HG03521 (cell line): ENCODE measurements around the gene KRTAP1-4.
"Not testable (repeated sequence)": the region's sequence is repeated elsewhere in the genome, so short reads cannot be mapped to it uniquely, and the experiment has no call there.

Experiments
- ATAC-seq: cut with Tn5 transposase; IDR thresholded peaks from one replicate; pipeline ENCODE4 v1.9.1; 2021; ENCODE audit warnings: mild to moderate bottlenecking, moderate library complexity; ENCODE audit not compliant: unreplicated experiment

KRTAP1-4 gene, protein sequence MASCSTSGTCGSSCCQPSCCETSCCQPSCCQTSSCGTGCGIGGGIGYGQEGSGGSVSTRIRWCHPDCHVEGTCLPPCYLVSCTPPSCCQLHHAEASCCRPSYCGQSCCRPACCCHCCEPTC

DNA sequence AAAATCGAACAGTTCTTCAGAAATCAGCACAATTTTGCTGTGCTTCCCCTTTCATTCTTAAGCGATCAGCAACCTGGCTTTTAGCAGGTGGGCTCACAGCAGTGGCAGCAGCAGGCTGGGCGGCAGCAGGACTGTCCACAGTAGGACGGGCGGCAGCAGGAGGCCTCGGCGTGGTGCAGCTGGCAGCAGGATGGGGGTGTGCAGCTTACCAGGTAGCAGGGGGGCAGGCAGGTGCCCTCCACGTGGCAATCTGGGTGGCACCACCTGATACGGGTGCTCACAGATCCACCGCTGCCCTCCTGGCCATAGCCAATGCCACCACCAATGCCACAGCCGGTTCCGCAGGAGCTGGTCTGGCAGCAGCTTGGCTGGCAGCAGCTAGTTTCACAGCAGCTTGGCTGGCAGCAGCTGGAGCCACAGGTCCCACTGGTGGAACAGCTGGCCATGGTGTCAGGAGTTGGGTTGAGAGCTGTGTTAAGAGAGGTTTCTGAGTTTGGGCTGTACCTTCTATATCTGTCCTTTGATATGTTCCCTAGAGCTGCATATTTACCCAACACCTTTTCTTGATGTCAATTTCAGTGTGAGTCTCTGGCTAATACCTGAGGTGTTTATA lies at the start of gene KRTAP1-4:
Gene KRTAP1-4 (minus strand): TSS at position 563 of the 613 bp plus-strand sequence. CDS start 117 bp downstream, at position 446.
- no peak for ATAC-seq

DNA sequence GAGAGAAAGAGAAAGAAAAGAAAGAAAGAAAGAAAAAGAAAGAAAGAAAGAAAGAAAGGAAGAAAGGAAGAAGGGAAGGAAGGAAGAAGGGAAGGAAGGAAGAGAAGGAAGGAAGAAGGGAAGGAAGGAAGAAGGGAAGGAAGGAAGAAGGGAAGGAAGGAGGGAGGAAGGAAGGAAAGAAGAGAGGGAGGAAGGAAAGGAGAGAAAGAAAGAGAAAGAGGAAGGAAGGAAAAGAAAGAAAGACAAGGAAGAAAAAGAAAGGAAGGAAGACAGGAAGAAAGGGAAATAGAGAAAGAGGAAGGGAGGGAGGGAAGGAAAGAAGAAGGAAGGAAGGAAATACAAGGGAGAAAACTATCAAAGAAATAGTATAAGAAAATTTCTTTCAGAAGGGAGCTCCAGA lies 46.8 kb upstream of the KRTAP1-4 start:
- ATAC-seq: no peak

DNA sequence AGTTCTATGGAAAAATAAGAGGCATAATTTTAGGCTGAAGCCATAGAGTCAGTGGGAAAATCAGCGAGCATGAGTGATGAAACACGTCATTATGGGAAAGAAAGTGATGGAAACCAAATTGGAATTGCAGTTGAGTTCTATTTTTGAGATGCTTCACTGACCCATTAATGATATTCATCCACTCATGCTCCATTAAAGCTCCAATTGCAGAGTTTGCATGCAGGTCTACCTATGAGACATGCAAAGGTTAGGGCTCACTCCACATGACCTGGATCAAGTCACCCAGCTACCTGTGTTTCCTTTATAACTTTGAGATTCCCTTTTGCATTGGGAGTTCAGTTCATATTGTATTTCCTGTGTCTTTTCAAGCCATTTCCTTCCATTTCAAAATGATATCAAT lies 43.7 kb upstream of the KRTAP1-4 start:
- no peak for ATAC-seq

DNA sequence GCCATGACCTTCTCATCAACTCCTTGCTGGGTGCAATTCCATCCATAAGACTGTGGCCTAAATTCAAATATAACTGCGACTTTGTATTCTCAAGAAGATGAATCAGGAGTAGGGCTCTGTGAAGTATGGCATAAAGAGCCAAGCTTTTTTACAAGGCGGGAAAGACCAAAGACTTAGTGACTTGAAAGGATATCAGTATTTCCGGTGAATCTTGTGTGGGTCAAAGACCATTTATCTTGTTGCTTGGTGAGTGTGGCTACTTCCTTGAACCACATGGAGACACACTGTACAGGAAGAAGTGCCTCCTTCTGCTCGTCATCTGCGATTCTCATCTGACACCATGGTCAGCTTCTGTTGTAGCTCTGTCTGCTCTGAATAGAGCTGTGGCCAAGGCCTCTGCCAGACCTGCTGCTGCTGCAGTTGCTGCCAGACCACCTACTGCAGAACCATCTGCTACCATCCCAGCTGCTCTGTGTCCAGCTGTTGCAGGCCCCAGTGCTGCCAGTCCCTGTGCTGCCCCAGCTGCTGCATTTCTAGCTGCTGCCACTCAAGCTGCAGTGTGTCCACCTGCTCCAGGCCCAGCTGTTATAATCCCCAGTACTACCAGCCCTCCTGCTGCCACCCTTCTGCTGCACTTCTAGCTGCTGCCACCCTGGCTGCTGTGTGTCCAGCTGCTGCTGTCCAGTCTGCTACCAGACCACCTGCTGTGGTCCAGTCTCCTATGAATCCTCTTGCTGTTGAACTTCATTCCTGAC lies 41.8 kb upstream of the KRTAP1-4 start:
- ATAC-seq: no peak

DNA sequence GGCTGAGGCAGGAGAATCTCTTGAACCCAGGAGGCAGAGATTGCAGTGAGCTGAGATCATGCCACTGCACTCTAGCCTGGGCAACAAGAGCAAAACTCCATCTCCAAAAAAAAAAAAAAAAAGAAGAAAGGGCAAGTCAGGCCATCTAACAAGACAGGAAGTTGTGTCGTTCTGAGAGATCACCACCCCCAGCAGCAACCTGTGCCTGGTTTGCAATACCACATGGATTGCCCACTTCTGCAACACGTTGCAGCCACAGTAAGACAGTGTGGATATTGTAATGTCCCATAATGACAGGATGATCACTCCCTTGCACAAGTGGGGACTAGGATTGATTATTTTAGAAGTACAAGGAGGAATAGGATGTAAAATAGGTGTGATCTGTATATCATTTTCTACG lies 39.0 kb upstream of the KRTAP1-4 start:
- ATAC-seq: no peak

DNA sequence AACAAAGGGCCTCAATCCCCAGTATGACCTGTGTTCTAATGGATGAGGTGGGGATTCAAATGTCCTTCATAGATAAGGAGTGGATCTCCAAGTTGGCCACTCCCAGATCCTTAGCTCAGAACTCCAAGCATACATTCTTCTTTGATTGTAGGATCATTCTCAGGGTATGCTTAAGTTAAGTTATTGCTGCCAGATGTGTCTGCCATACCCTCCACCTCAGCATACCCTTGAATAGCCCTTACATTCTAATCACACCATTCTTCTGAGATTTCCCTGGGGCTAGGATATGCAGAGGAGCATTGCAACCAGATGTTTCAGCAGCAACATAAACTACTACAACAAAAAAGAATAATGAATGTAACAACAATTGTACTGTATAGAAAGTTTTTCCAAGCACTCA lies 37.3 kb upstream of the KRTAP1-4 start:
- ATAC-seq: no peak

DNA sequence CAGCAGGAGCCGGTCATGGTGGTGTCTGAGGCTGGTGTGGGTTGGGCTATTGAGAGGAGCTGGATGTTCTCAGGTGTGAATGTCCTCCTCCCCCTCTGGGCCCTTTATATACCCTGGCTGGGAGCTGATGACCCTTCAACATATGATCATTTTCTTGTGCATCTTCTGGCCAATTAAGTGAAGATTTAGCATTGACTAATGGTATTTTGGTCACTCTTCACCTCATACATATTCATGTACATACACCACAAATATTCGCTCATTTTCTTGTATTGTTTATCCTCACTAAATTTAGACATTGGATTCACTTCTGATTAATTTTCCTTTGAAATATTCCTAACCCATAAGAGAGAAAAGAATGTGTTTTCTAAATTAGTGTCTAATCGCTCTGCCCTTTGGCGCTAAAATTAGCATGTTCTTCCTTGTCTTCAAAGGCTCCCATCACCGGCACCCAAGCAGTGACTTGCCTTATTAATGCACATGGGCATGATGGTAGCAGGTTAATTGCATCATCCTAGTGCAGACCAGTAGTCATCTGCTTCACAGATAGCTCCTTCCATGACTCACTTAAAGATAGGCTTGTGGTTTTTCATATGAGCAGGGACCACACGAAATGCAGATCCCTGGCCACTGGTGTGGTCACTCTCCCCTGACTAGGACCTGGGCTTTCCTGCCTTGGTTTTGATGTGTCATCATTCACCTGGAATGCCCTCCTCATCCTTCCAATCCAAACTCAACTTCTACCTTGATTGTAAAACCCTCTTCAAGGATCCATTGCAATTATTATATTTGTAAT lies 36.0 kb upstream of the KRTAP1-4 start, which contains the start of gene KRTAP2-4:
Gene KRTAP2-4 (minus strand): TSS at position 51 of the 796 bp plus-strand sequence. CDS start 34 bp downstream, at position 17.
- ATAC-seq: no peak

DNA sequence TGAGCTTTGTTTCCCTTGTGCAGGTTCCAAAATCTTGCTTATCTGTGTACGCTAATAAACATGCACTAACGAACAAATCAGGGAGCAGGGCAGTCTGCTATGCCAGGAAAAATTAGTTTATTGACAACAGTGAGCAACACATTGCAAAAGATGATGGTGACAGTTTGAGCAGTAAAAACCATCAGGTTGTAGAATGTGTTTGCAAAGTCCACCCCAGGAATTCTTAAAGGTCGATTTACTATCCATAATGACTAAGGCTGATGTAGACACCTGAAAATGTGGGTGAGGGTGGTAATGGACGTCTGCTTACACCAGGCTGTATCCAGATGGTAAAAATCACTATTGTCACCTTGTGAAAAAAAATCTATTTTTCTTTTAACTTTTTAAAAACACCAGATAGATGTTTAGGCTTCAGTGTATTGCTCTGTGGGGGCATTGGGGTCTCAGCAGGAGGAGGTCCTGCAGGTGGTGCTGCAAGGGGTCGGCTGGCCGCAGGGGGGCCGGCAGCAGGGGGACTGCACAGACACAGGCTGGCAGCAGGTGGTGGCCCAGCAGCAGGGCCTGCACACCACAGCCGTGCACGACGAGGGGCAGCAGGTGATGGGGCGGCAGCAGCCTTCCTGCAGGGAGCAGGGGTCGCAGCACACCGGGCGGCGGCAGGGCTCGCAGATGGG lies 35.2 kb upstream of the KRTAP1-4 start:
- ATAC-seq: not testable (repeated sequence)

DNA sequence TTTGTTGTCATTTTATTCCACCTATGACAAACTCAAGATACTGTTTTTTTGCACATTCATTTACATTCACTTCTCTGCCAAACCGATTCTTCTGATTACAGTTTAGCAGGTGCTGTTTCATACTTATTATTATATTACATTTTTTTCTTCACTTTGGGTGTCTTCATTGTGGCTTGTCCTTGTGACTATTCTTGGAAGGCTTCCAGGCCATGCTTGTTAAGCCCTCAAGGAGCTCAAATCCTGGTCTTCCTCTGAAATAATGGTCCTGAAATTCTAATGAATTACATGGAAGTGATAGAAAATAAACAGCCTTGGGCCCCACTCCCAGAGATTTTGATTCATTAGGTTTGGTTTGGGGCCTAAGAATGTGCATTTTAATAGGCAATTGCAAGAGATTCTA lies 34.3 kb upstream of the KRTAP1-4 start:
- no peak for ATAC-seq

DNA sequence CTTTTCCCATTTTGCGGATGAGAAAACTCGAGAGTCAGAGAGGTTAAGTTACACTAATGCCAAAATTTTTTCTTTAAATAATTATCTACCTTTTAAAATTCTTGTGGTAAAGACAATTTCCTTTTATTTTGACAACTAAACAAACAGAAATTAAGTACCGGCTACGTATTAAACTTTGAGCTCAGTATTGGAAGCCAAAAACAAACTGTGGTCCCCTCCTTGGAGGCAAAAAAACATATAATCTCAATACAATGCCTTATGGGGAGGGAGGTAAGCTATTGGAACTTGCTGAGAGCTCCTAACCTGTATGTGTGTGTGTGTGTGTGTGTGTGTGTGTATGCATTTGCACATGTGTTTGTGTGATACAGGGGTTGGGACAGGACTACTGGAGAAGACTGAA lies 33.5 kb upstream of the KRTAP1-4 start:
- ATAC-seq: no peak

DNA sequence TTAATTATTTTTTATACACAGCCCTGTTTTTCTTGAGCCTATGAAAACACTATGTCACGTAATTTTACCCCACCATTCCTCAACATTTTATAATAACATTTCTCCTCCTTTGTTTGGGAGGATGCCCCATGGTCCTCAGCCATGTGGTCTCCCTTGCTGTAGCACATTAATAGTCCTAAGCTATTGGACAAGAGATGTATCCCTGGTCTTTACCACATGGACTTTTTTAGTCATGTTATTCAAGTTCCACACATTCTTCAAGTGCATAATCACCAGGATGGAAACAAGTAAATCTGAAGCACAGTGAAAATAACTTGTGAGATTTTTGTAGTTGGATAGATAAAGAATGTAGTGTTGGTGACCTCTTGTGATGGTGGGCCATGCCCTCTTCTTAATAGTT lies 32.0 kb upstream of the KRTAP1-4 start:
- no peak for ATAC-seq

DNA sequence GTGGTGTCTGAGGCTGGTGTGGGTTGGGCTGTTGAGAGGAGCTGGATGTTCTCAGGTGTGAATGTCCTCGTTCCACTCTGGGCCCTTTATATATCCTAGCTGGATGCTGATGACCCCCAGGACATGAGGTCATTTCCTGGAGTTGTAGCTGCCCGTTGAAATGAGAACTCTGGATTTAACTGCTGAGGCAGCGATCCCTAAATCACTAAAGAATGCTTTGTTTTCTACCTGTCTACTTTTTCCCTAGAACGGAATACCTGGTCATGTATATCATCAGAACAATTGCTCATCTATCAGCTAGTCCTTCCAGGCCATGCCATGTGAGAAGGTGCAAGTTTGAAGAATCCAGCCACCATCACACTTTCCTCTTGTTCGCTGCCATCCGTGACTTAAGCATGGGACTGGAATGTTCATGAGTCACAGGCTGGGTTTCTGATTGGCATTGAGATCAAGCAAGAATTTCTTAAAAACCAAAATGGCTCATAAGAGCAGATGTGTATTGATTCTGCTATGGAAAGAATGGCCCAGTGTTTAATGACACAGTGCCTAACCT lies 30.1 kb upstream of the KRTAP1-4 start, which contains the start of gene KRTAP2-3:
Gene KRTAP2-3 (minus strand): TSS at position 63 of the 553 bp plus-strand sequence. CDS start 64 bp downstream, outside the sequence.
- ATAC-seq: no peak

DNA sequence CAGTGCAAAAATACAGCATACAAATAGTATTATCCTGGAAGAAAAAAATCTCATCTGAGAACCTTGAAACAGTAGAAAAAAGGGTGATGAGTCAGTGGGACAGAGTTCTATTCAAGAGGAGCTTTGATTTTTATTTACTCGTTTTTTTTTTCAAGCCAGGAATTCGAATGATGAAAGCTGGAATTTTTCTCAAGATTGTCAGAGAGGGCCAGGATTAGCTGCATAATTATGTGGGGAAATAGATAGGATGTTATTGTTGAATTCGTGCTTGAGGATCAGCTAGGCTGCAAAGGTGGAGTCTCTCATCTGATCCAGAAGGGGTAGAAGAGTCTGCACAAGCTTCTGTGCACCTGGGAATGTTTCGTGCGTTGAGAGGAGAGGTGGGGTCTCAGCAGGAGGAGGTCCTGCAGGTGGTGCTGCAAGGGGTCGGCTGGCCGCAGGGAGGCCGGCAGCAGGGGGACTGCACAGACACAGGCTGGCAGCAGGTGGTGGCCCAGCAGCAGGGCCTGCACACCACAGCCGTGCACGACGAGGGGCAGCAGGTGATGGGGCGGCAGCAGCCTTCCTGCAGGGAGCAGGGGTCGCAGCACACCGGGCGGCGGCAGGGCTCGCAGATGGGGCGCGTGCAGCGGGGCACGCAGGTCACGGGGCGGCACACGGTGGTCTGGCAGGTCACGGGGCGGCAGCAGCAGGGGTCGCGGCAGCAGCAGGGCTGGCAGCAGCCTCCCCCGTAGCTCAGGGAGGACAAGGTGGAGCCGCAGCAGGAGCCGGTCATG lies 29.5 kb upstream of the KRTAP1-4 start:
- not testable (repeated sequence) for ATAC-seq

DNA sequence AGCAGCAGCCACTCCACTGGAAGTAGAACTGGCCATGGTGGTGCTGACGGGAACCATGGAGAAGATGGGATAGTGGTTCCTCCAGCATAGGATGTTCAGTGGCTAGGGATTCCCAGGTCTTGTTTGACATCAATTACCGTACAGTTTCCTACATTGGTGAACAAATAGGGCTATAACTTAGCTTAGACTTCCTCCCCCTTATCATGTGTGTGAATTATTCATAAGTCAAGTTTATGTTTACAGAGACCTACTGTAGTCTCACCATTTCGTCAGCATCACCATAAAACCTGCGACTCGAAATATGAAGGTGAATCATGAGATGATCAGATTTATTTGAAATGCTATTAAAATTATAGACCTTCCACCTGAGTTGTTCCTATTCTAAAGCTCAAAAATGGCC lies 28.7 kb upstream of the KRTAP1-4 start:
- ATAC-seq: no peak

DNA sequence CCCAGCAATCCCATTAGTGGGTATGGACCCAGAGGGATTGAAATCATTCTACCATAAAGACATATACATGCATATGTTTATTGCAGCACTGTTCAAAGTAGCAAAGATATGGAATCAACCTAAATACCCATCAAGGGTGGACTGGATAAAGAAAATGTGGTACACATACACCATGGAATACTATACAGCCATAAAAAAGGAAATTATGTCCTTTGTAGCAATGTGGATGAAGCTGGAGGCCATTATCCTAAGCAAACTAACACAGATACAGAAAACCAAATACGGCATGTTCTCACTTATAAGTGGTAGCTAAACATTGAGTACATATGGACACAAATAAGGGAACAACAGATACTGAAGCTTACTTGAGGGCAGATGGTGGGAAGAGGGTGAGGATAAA lies 27.6 kb upstream of the KRTAP1-4 start:
- ATAC-seq: no peak

DNA sequence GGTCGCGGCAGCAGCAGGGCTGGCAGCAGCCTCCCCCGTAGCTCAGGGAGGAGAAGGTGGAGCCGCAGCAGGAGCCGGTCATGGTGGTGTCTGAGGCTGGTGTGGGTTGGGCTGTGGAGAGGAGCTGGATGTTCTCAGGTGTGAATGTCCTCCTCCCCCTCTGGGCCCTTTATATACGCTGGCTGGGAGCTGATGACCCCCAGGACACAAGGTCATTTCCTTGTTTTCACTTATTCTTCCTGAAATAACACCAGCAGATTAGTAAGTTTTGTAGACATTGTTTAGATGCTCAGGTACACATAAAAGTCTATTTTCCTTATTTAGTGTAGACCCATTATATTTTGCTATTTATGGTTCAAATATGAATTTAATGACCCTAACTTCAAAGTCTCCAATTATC lies 25.1 kb upstream of the KRTAP1-4 start, which contains the start of gene KRTAP2-2:
Gene KRTAP2-2 (minus strand): TSS at position 101 of the 400 bp plus-strand sequence. CDS start 19 bp downstream, at position 82.
- not testable (repeated sequence) for ATAC-seq

DNA sequence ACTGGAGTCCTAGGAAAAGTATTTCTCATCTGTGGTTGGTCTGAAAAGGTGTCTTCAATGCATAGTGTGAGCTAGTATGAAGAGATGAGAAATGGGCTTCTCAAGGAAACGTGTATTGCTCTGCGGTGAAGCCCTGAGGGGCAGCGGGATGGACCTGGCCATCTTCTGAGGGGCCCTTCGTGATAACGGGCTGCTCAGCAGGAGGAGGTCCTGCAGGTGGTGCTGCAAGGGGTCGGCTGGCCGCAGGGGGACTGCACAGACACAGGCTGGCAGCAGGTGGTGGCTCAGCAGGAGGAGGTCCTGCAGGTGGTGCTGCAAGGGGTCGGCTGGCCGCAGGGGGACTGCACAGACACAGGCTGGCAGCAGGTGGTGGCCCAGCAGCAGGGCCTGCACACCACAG lies 24.6 kb upstream of the KRTAP1-4 start:
- ATAC-seq: not testable (repeated sequence)

DNA sequence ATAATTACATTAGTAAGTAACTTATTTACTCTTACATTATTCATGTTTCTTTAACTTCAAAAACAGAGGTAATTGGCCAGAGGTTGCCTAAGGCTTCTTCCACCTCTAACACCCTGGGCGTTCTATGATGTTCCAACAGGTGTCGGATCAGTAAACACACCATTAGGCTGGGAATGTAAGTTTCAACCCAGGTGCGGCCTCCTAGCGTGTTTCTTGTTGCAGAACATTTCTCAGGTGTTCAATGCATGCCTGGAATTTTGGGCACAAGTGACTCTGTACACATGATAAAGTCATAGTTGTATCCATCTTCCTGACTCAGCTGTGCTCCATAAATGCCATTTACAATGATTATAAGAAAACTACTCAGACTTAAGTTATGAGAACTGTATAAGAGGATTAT lies 24.0 kb upstream of the KRTAP1-4 start:
- ATAC-seq: no peak

DNA sequence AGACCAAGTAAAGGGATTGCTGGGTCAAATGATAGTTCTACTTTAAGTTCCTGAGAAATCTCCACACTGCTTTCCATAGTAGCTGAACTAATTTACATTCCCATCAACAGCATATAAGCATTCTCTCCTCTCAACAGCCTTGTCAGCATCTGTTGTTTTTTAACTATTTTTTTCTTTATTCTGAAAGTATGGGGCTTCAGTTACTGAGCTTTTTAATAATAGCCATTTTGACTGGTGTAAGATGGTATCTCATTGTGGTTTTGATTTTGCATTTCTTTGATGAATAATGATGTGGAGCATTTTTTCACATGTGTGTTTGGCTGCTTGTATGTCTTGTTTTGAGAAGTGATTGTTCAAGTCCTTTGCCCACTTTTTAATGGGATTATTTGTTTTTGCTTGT lies 22.6 kb upstream of the KRTAP1-4 start:
- ATAC-seq: no peak
